Measurements from ENCODE around the gene ABCA7.

ABCA7 gene

GRCh38 chr19:1017115-1017905, 22.6 kb upstream of the ABCA7 start:
- no peak for TF ChIP-seq CTCF (IDR thresholded peaks at IDR 0.05; ENCODE audit: control insufficient read depth, insufficient read depth, low read depth, low read length, missing control alignments)
- H3K4me3 ChIP-seq (ENCODE audit: control insufficient read depth, low read depth, low read length): no peak overlapping the region; the same call in 1 of the 2 replicates
- DNase-seq (ENCODE audit: low read depth): no peak

GRCh38 chr19:1017906-1018305, 22.0 kb upstream of the ABCA7 start:
- H3K4me3 ChIP-seq (ENCODE audit: control insufficient read depth, low read depth, low read length): no peak overlapping the region
- no peak for TF ChIP-seq CTCF (IDR thresholded peaks at IDR 0.05; ENCODE audit: control insufficient read depth, insufficient read depth, low read depth, low read length, missing control alignments)
- no peak for DNase-seq (ENCODE audit: low read depth)

- no peak for TF ChIP-seq CTCF (IDR thresholded peaks at IDR 0.05; ENCODE audit: control insufficient read depth, insufficient read depth, low read depth, low read length, missing control alignments)
- no peak for DNase-seq (ENCODE audit: low read depth)
- H3K4me3 ChIP-seq (ENCODE audit: control insufficient read depth, low read depth, low read length): no peak overlapping the region
These were observed 21.5 kb upstream of the ABCA7 start for GRCh38 chr19:1018393-1018792.

- TF ChIP-seq CTCF (IDR thresholded peaks at IDR 0.05; ENCODE audit: control insufficient read depth, insufficient read depth, low read depth, low read length, missing control alignments): no peak
- no peak for DNase-seq (ENCODE audit: low read depth)
- H3K4me3 ChIP-seq (ENCODE audit: control insufficient read depth, low read depth, low read length): peak overlapping the region; percentile 93
These were observed 20.8 kb upstream of the ABCA7 start for GRCh38 chr19:1018932-1019615.

GRCh38 chr19:1019616-1019961, 20.3 kb upstream of the ABCA7 start:
- no peak for DNase-seq (ENCODE audit: low read depth)
- peak overlapping the region; percentile 93 for H3K4me3 ChIP-seq (ENCODE audit: control insufficient read depth, low read depth, low read length)
- no peak for TF ChIP-seq CTCF (IDR thresholded peaks at IDR 0.05; ENCODE audit: control insufficient read depth, insufficient read depth, low read depth, low read length, missing control alignments)

GRCh38 chr19:1019980-1020867, 19.7 kb upstream of the ABCA7 start:
- no peak for TF ChIP-seq CTCF (IDR thresholded peaks at IDR 0.05; ENCODE audit: control insufficient read depth, insufficient read depth, low read depth, low read length, missing control alignments)
- H3K4me3 ChIP-seq (ENCODE audit: control insufficient read depth, low read depth, low read length): peak overlapping the region; percentile 93

More at GRCh38 chr19:1019980-1020867, 19.7 kb upstream of the ABCA7 start:
- no peak for DNase-seq (ENCODE audit: low read depth)
